ENCODE measurements around the gene ANKRD33B. TPM values are rescaled to one million over a fixed set of nuclear protein-coding genes. Genes with fewer than 3 reads are reported as not detected.
A peak's percentile ranks its signal among the peaks of the same experiment; 100 is the strongest.
"Not testable (repeated sequence)": the region's sequence is repeated elsewhere in the genome, so short reads cannot be mapped to it uniquely, and the experiment has no call there.

Gene ANKRD33B
- total and polyA plus RNA-seq, 2 of the 8 experiments (the other 6 are each of a cell fraction or from before 2014, with no cell fraction given), result 6.9 to 20.6 TPM

GRCh38 chr5:10630744-10631143 lies 66.9 kb downstream of the ANKRD33B start:
- H4K91ac ChIP-seq (replicated peaks; ENCODE audit: insufficient read length, low read length); H3K56ac ChIP-seq (replicated peaks; ENCODE audit: insufficient read length, low read depth, low read length); H3K9ac ChIP-seq (replicated peaks in 1 of 4; ENCODE audit: extremely low read depth in 1 of 4, low read depth in 3 of 4, low read length in 3 of 4); H3K27me3 ChIP-seq (replicated peaks in 1 of 4; ENCODE audit: control insufficient read depth in 3 of 4, extremely low read depth in 1 of 4, insufficient read depth in 3 of 4, low read length in 3 of 4); H3K27ac ChIP-seq (ENCODE audit: low read depth, low read length); H4K5ac ChIP-seq (ENCODE audit: insufficient read length, low read depth, low read length); H3K36me3 ChIP-seq (ENCODE audit: control insufficient read depth in 2 of 4, insufficient read depth in 4 of 4, low read length in 3 of 4); H3K4me3 ChIP-seq (ENCODE audit: extremely low read depth in 1 of 4, insufficient read depth in 2 of 4, low read depth in 3 of 4, low read length in 4 of 4); H3K79me2 ChIP-seq (ENCODE audit: control insufficient read depth in 1 of 2, insufficient read depth in 2 of 2, low read length in 2 of 2); H3K14ac ChIP-seq (ENCODE audit: insufficient read length); H3K79me1 ChIP-seq (ENCODE audit: low read depth, low read length); H3K23ac ChIP-seq (ENCODE audit: insufficient read length); H2AFZ ChIP-seq (ENCODE audit: low read length); H4K8ac ChIP-seq (ENCODE audit: extremely low read depth, insufficient read depth, low read length); FAIRE-seq; H3K9me3 ChIP-seq (ENCODE audit: insufficient read depth in 2 of 2, low read depth in 1 of 2, low read length in 1 of 2); H4K20me1 ChIP-seq (replicated peaks in 1 of 2; ENCODE audit: control insufficient read depth in 1 of 2, insufficient read depth in 2 of 2, low read length in 2 of 2); POLR2A ChIA-PET (ENCODE audit: partially characterized antibody); H3K23me2 ChIP-seq (ENCODE audit: low read depth, low read length); DNase-seq (ENCODE audit: low read depth in 1 of 2, low spot score in 2 of 2); H3K4me2 ChIP-seq (ENCODE audit: insufficient read depth in 1 of 2, low read depth in 2 of 2, low read length in 2 of 2): not testable (repeated sequence)
- H3K4ac ChIP-seq (replicated peaks; ENCODE audit: insufficient read length, low read depth, low read length), result peak overlapping the region; percentile 32
- H2AK5ac ChIP-seq (ENCODE audit: low read depth, low read length), result peak overlapping the region; percentile 66; the same call in 1 of the 2 replicates
- CTCF ChIA-PET (ENCODE audit: partially characterized antibody), result interaction anchor here (0.7 to 9.6 kb wide), 3 partner anchors 36 to 178 kb away, joined by 3 to 199 read pairs (median 3); no protein-coding TSS in a partner anchor
- peak overlapping the region; percentile 88; the same call in 1 of the 2 replicates for H2BK5ac ChIP-seq (ENCODE audit: low read depth, low read length)
- peak overlapping the region; percentile 47 for H2BK120ac ChIP-seq (replicated peaks; ENCODE audit: low read depth, low read length)
- 84% methylated on average over 3 of the region's 4 CpGs; no CpG with 5 or more reads in 1 of the 2 experiments for WGBS, 2 experiments (ENCODE audit: extremely low coverage in 1 of 2, insufficient coverage in 1 of 2, insufficient read length in 1 of 2, insufficient replicate concordance in 2 of 2, low coverage in 1 of 2, low lambda C conversion rate in 2 of 2, missing lambda C conversion rate in 1 of 2)
- peak overlapping the region; percentile 88; the same call in 1 of the 2 replicates for H2BK15ac ChIP-seq (ENCODE audit: low read length)
- H3K18ac ChIP-seq (ENCODE audit: extremely low read depth, low read length), result peak overlapping the region; percentile 24; the same call in 1 of the 2 replicates
- H3K4me1 ChIP-seq (replicated peaks in 1 of 4; ENCODE audit: control insufficient read depth in 3 of 4, insufficient read depth in 4 of 4, low read length in 3 of 4), result peaks cover 4 to 27% (median 17%) of the 10 kb centered on the region in 4 experiments
- H2BK20ac ChIP-seq (ENCODE audit: low read length), result 0 out of 2 replicates have a peak overlapping the region, but pooled peaks have one; percentile 77
- 0 out of 2 replicates have a peak overlapping the region, but pooled peaks have one; percentile 27 for H2BK12ac ChIP-seq (ENCODE audit: low read depth, low read length)
